H9 (cell line): ENCODE data around the gene ABCA7. TPM values are rescaled to one million over a fixed set of nuclear protein-coding genes. Genes with fewer than 3 reads are reported as not detected.

ENCODE experiments used
- total RNA-seq: library from RNA; stranded (reverse); gene quantifications from 2 replicates; pipeline ENCODE4 v1.2.1, GENCODE V29; 2021

The ABCA7 gene
- total RNA-seq, 1 experiment from 2014 or later = 34.6 TPM

Other genes with a start within 250 kb of the ABCA7 start
- gene PTBP1, start 242.7 kb upstream of the ABCA7 start, total RNA-seq = 712 and 748 TPM in 2 replicates
- gene PLPPR3, start 218.2 kb upstream of the ABCA7 start, total RNA-seq = 57.9 and 61.2 TPM in 2 replicates
- 0.77 and 1.6 TPM in 2 replicates for gene AZU1, start 212.3 kb upstream of the ABCA7 start, total RNA-seq
- 0.31 TPM in 1 of 2 replicates, not detected in the other for gene PRTN3, start 199.1 kb upstream of the ABCA7 start, total RNA-seq
- gene ELANE, start 187.8 kb upstream of the ABCA7 start, total RNA-seq = not detected in 2 replicates
- 1.9 and 2.8 TPM in 2 replicates for gene CFD, start 180.4 kb upstream of the ABCA7 start, total RNA-seq
- gene MED16, start 146.9 kb upstream of the ABCA7 start, total RNA-seq = 83.1 and 84.1 TPM in 2 replicates
- not detected in 2 replicates for gene RNU6-9, start 146.6 kb upstream of the ABCA7 start, total RNA-seq
- gene R3HDM4, start 126.9 kb upstream of the ABCA7 start, total RNA-seq = 66.2 and 66.4 TPM in 2 replicates
- gene KISS1R, start 122.8 kb upstream of the ABCA7 start, total RNA-seq = 3.3 and 5.9 TPM in 2 replicates
- gene ARID3A, start 114.1 kb upstream of the ABCA7 start, total RNA-seq = 98.3 and 104 TPM in 2 replicates
- gene WDR18, start 55.8 kb upstream of the ABCA7 start, total RNA-seq = 94.7 and 101 TPM in 2 replicates
- gene GRIN3B, start 39.7 kb upstream of the ABCA7 start, total RNA-seq = 1.0 and 1.4 TPM in 2 replicates
- 169 and 171 TPM in 2 replicates for gene TMEM259, start 19.0 kb upstream of the ABCA7 start, total RNA-seq
- gene RNU6-2, start 18.6 kb upstream of the ABCA7 start, total RNA-seq = not detected in 2 replicates
- 524 and 529 TPM in 2 replicates for gene CNN2, start 13.5 kb upstream of the ABCA7 start, total RNA-seq
- 35.0 and 39.8 TPM in 2 replicates for gene ARHGAP45, start 27.1 kb downstream of the ABCA7 start, total RNA-seq
- 261 and 272 TPM in 2 replicates for gene POLR2E, start 55.3 kb downstream of the ABCA7 start, total RNA-seq
- gene GPX4, start 63.9 kb downstream of the ABCA7 start, total RNA-seq = 355 and 363 TPM in 2 replicates
- 41.3 and 46.3 TPM in 2 replicates for gene SBNO2, start 134.2 kb downstream of the ABCA7 start, total RNA-seq
- gene STK11, start 165.7 kb downstream of the ABCA7 start, total RNA-seq = 74.3 and 75.5 TPM in 2 replicates
- 25.6 and 28.4 TPM in 2 replicates for gene CBARP, start 197.9 kb downstream of the ABCA7 start, total RNA-seq
- gene ATP5F1D, start 201.6 kb downstream of the ABCA7 start, total RNA-seq = 179 and 191 TPM in 2 replicates
- 286 and 300 TPM in 2 replicates for gene MIDN, start 208.5 kb downstream of the ABCA7 start, total RNA-seq
- 249 and 263 TPM in 2 replicates for gene CIRBP, start 229.2 kb downstream of the ABCA7 start, total RNA-seq
- gene FAM174C, start 235.4 kb downstream of the ABCA7 start, total RNA-seq = 56.4 and 63.0 TPM in 2 replicates
- 14.3 TPM in 2 replicates for gene EFNA2, start 245.8 kb downstream of the ABCA7 start, total RNA-seq